Measurements from ENCODE around the gene SEMA6D. TPM values are rescaled to one million over a fixed set of nuclear protein-coding genes. Genes with fewer than 3 reads are reported as not detected.

Gene SEMA6D
- total RNA-seq, 2 donors from 2014 or later, result 12.2 to 14.3 TPM

GRCh38 chr15:47801522-47801921, 84.2 kb downstream of the SEMA6D start:
- H3K4me1 ChIP-seq, result no peaks in the 10 kb centered on the region
- H3K36me3 ChIP-seq, result no peaks in the 10 kb centered on the region
- H3K27me3 ChIP-seq, result no peaks in the 10 kb centered on the region
- no peak overlapping the region for H3K27ac ChIP-seq
- H3K4me3 ChIP-seq, result no peak overlapping the region
- no peaks in the 10 kb centered on the region for H3K9me3 ChIP-seq
- no peak for DNase-seq (ENCODE audit: low spot score)
- no peak for TF ChIP-seq CTCF (IDR thresholded peaks at IDR 0.05)

DNA sequence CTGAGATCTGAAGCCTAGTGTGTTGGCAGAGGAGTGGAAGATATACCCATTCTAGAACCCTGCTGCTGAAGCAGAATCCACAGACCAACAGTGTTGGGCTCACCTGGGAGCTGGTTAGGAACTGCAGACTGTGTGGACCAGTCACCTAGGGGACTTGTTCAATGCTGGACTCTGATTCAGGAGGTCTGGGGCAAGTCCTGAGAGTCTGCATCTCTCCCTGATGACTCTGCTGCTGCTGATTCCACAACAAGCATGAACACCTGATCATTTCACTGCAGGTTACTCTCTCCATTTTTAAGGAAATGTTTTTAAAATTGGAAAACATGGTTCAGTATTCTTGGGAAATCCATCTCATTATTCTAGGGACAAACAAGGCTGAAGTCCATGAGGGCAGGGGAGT, 84.9 kb downstream of the SEMA6D start:
- Histone ChIP-seq H3K27ac (no peak overlapping the region), H3K4me1 (no peaks in the 10 kb centered on the region), H3K27me3 (no peaks in the 10 kb centered on the region), H3K4me3 (no peak overlapping the region), H3K9me3 (no peaks in the 10 kb centered on the region), H3K36me3 (no peaks in the 10 kb centered on the region)
- DNase-seq (ENCODE audit: low spot score), result no peak
- no peak for TF ChIP-seq CTCF (IDR thresholded peaks at IDR 0.05)

DNA sequence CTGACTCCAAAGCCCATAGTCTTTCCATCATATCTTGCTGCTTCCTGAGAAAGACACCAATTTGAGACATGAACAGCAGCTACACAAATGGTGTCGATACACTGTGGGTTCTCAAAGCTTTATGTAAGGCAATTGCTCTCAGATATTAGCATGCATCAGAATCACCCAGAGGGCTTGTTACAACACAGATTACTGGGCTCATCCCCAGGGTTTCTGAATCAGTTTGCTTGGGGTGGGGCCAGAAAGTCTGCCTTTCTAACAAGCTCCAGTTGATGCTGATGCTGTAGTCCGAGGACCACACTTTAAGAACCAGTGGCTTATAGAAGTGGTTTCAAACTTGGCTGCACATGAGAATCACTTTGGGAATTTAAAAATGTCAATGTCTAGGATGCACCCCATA, 86.5 kb downstream of the SEMA6D start:
- Histone ChIP-seq H3K4me3 (no peak overlapping the region), H3K4me1 (no peaks in the 10 kb centered on the region), H3K27ac (no peak overlapping the region), H3K27me3 (no peaks in the 10 kb centered on the region), H3K9me3 (no peaks in the 10 kb centered on the region), H3K36me3 (no peaks in the 10 kb centered on the region)
- no peak for DNase-seq (ENCODE audit: low spot score)
- no peak for TF ChIP-seq CTCF (IDR thresholded peaks at IDR 0.05)

DNA sequence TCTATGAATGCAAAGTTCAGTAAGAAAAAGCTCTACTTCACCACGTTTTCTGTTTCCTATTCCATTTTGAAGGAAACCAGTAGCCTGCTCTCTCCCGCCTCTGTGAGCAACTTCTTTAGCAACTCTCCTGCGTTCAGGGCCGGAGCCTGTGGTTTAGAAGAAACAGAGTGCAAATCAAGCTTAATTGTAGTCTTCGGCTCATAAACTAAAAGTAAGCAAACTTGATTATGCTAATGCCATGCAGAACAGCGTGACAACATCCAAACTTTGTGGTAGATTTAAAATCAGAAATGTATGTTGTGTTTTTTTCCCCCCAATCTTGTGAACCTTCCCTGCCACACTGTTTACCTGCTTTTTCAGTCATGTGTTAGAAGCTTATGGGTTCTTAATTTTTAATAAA, 87.4 kb downstream of the SEMA6D start:
- Histone ChIP-seq H3K4me3 (no peak overlapping the region), H3K36me3 (no peaks in the 10 kb centered on the region), H3K9me3 (no peaks in the 10 kb centered on the region), H3K4me1 (no peaks in the 10 kb centered on the region), H3K27ac (no peak overlapping the region), H3K27me3 (no peaks in the 10 kb centered on the region)
- TF ChIP-seq CTCF (IDR thresholded peaks at IDR 0.05), result no peak
- no peak for DNase-seq (ENCODE audit: low spot score)

- no peak overlapping the region for H3K27ac ChIP-seq
- H3K36me3 ChIP-seq, result no peaks in the 10 kb centered on the region
- no peak for DNase-seq (ENCODE audit: low spot score)
- TF ChIP-seq CTCF (IDR thresholded peaks at IDR 0.05), result no peak
- no peak overlapping the region for H3K4me3 ChIP-seq
- no peaks in the 10 kb centered on the region for H3K27me3 ChIP-seq
- no peaks in the 10 kb centered on the region for H3K9me3 ChIP-seq
- no peaks in the 10 kb centered on the region for H3K4me1 ChIP-seq
These were observed 88.7 kb downstream of the SEMA6D start for GRCh38 chr15:47806008-47806407.

DNA sequence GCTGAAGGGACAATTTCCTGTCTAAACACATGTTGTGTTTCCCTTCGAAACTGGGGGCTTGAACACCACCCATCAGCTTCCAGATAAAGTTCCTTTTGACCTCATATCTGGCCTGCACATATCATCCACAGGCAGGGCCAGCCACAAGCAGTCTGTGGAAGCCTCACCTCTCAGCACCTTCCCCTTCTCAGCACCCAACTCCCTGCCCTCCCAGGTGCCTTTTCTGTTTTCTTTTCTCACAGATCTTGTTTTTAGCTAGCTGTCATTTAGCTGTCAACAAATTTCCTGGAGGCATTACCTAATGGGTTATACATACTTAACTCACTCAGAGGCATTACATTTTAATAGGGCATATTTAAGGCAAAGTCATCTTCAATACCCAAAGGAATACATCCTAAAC, 93.9 kb downstream of the SEMA6D start:
- Histone ChIP-seq H3K4me1 (no peaks in the 10 kb centered on the region), H3K4me3 (no peak overlapping the region), H3K9me3 (no peaks in the 10 kb centered on the region), H3K36me3 (no peaks in the 10 kb centered on the region), H3K27me3 (no peaks in the 10 kb centered on the region), H3K27ac (no peak overlapping the region)
- TF ChIP-seq CTCF (IDR thresholded peaks at IDR 0.05), result no peak
- DNase-seq (ENCODE audit: low spot score), result no peak

Data from right atrium auricular region (tissue), 2 donors.